ENCODE measurements around the gene NAALADL2. TPM values are rescaled to one million over a fixed set of nuclear protein-coding genes. Genes with fewer than 3 reads are reported as not detected.

The NAALADL2 gene
- total RNA-seq, 1 experiment from 2014 or later = 1.6 TPM

- peaks cover 0 to under 1% (median 0%) of the 10 kb centered on the region in 3 experiments; a peak in 1 of 7 replicates for H3K36me3 Mint-ChIP-seq (ENCODE audit: insufficient read depth in 1 of 3, low read depth in 3 of 3)
- DNase-seq = no peak
- TF ChIP-seq CTCF (conservative IDR thresholded peaks at IDR 0.05) = no peak
These were observed 251.9 kb downstream of the NAALADL2 start for GRCh38 chr3:175111036-175111435.

More at GRCh38 chr3:175111036-175111435, 251.9 kb downstream of the NAALADL2 start:
- H3K4ac ChIP-seq (ENCODE audit: low read depth, low read length) = no peak overlapping the region
- no peaks in the 10 kb centered on the region for H3K79me1 ChIP-seq (ENCODE audit: insufficient read depth, low read depth, low read length, poor library complexity, severe bottlenecking)
- Mint-ChIP-seq H3K4me1 (peaks cover 0 to 3% of the 10 kb centered on the region in 2 experiments; a peak in 3 of 4 replicates), H3K9me3 (peaks cover 0 to under 1% of the 10 kb centered on the region in 2 experiments; a peak in 1 of 5 replicates), H3K27ac (no peak overlapping the region), H3K27me3 (ENCODE audit: low read depth) (no peaks in the 10 kb centered on the region), H3K4me3 (no peak overlapping the region)
- no peak overlapping the region for H4K91ac ChIP-seq (ENCODE audit: insufficient read length, low read depth, low read length)
- H3K9ac ChIP-seq (ENCODE audit: extremely low read depth, insufficient read length, low read length) = no peak overlapping the region
- no peaks in the 10 kb centered on the region for H3K4me1 ChIP-seq (ENCODE audit: insufficient read depth, low read length)
- no peak overlapping the region for H3K56ac ChIP-seq (ENCODE audit: insufficient read length, low read depth, low read length)
- no peak overlapping the region for H4K5ac ChIP-seq (ENCODE audit: insufficient read length, low read depth, low read length)
- no peak overlapping the region for H3K14ac ChIP-seq (ENCODE audit: insufficient read depth, low read length)
- no peaks in the 10 kb centered on the region for H3K27me3 ChIP-seq (ENCODE audit: insufficient read depth, low read length)
- H2BK20ac ChIP-seq (ENCODE audit: low read depth, low read length, poor library complexity, severe bottlenecking) = no peak overlapping the region
- H2AFZ ChIP-seq (ENCODE audit: low read length) = no peak overlapping the region
- no peak overlapping the region for H3K4me2 ChIP-seq (ENCODE audit: insufficient read depth, insufficient read length, low read length)
- H2AK5ac ChIP-seq (ENCODE audit: insufficient read length, low read length) = no peak overlapping the region
- H3K23me2 ChIP-seq (ENCODE audit: insufficient read length, low read depth, low read length, poor library complexity, severe bottlenecking) = no peaks in the 10 kb centered on the region
- H3K18ac ChIP-seq (ENCODE audit: insufficient read length, low read depth, low read length) = no peak overlapping the region
- H2BK15ac ChIP-seq (ENCODE audit: low read depth, low read length) = no peak overlapping the region
- H3K27ac ChIP-seq (ENCODE audit: insufficient read length, low read depth, low read length) = no peak overlapping the region
- H2BK12ac ChIP-seq (ENCODE audit: insufficient read length, low read depth, low read length) = no peak overlapping the region
- no peaks in the 10 kb centered on the region for H3K9me3 ChIP-seq (ENCODE audit: control insufficient read depth, low read depth, low read length)
- no peak overlapping the region for H3K23ac ChIP-seq (ENCODE audit: insufficient read length, low read depth, low read length)
- no CpG with 5 or more reads among the region's 2 CpGs for WGBS (ENCODE audit: extremely low coverage, insufficient read length, low lambda C conversion rate)
- H4K8ac ChIP-seq (replicated peaks; ENCODE audit: insufficient read length, low read depth, low read length) = no peak overlapping the region
- H2BK120ac ChIP-seq (ENCODE audit: low read depth, low read length, poor library complexity, severe bottlenecking) = no peak overlapping the region
- no peaks in the 10 kb centered on the region for H3K79me2 ChIP-seq (ENCODE audit: insufficient read depth, low read length)
- no peaks in the 10 kb centered on the region for H4K20me1 ChIP-seq (ENCODE audit: control insufficient read depth, insufficient read depth, insufficient read length)
- no peak overlapping the region for H2BK5ac ChIP-seq (ENCODE audit: insufficient read length, low read length)
- H3T11ph ChIP-seq (ENCODE audit: low read length) = no peak overlapping the region

Measured in H9 (cell line).